ENCODE measurements around the gene BICRA. TPM values are rescaled to one million over a fixed set of nuclear protein-coding genes. Genes with fewer than 3 reads are reported as not detected.
A peak's percentile ranks its signal among the peaks of the same experiment; 100 is the strongest.

Gene BICRA
- total RNA-seq, 3 donors from 2014 or later, result 11.8 to 16.3 (median 11.9) TPM

- H3K9me3 Mint-ChIP-seq, result no peaks in the 10 kb centered on the region
- H3K36me3 Mint-ChIP-seq (ENCODE audit: insufficient read depth), result peaks cover 9% of the 10 kb centered on the region
- H3K4me3 Mint-ChIP-seq, result no peak overlapping the region
- no peak for ATAC-seq
- no peaks in the 10 kb centered on the region for H3K27me3 Mint-ChIP-seq (ENCODE audit: low read depth)
- no peaks in the 10 kb centered on the region for H3K4me1 Mint-ChIP-seq (ENCODE audit: low read depth)
- no peak for DNase-seq
These were observed 85.7 kb downstream of the BICRA start for GRCh38 chr19:47694466-47695273.

- DNase-seq (no peak), ATAC-seq (no peak)
- Mint-ChIP-seq H3K36me3 (ENCODE audit: insufficient read depth) (peaks cover 15% of the 10 kb centered on the region), H3K27me3 (ENCODE audit: low read depth) (no peaks in the 10 kb centered on the region), H3K9me3 (no peaks in the 10 kb centered on the region), H3K4me1 (ENCODE audit: low read depth) (no peaks in the 10 kb centered on the region), H3K4me3 (no peak overlapping the region)
These were observed 86.8 kb downstream of the BICRA start for GRCh38 chr19:47695533-47696262.

- Mint-ChIP-seq H3K4me1 (ENCODE audit: low read depth) (no peaks in the 10 kb centered on the region), H3K4me3 (no peak overlapping the region), H3K36me3 (ENCODE audit: insufficient read depth) (peaks cover 11% of the 10 kb centered on the region), H3K27me3 (ENCODE audit: low read depth) (no peaks in the 10 kb centered on the region), H3K9me3 (no peaks in the 10 kb centered on the region)
- ATAC-seq (no peak), DNase-seq (no peak)
These were observed 87.7 kb downstream of the BICRA start for GRCh38 chr19:47696635-47697034.

- Mint-ChIP-seq H3K4me3 (no peak overlapping the region), H3K27me3 (ENCODE audit: low read depth) (no peaks in the 10 kb centered on the region), H3K9me3 (no peaks in the 10 kb centered on the region), H3K4me1 (ENCODE audit: low read depth) (no peaks in the 10 kb centered on the region), H3K36me3 (ENCODE audit: insufficient read depth) (peaks cover 14% of the 10 kb centered on the region)
- peak; percentile 61 to 71 for ATAC-seq
- peak; percentile 50 for DNase-seq
These were observed 89.1 kb downstream of the BICRA start for GRCh38 chr19:47697863-47698609.

- no peak overlapping the region for H3K4me3 Mint-ChIP-seq
- no peaks in the 10 kb centered on the region for H3K4me1 Mint-ChIP-seq (ENCODE audit: low read depth)
These were observed 89.9 kb downstream of the BICRA start for GRCh38 chr19:47698631-47699359.

GRCh38 chr19:47699360-47699917 is 90.5 kb downstream of the BICRA start:
- ATAC-seq (peak; percentile 73 to 74), DNase-seq (peak; percentile 47)
- peaks cover 18% of the 10 kb centered on the region for H3K36me3 Mint-ChIP-seq (ENCODE audit: insufficient read depth)
- H3K4me3 Mint-ChIP-seq, result no peak overlapping the region
- H3K4me1 Mint-ChIP-seq (ENCODE audit: low read depth), result no peaks in the 10 kb centered on the region
- H3K27me3 Mint-ChIP-seq (ENCODE audit: low read depth), result no peaks in the 10 kb centered on the region
- no peaks in the 10 kb centered on the region for H3K9me3 Mint-ChIP-seq

More at GRCh38 chr19:47698631-47699359, 89.9 kb downstream of the BICRA start:
- ATAC-seq, result no peak
- Mint-ChIP-seq H3K27me3 (ENCODE audit: low read depth) (no peaks in the 10 kb centered on the region), H3K9me3 (no peaks in the 10 kb centered on the region), H3K36me3 (ENCODE audit: insufficient read depth) (peaks cover 18% of the 10 kb centered on the region)
- no peak for DNase-seq

GRCh38 chr19:47700934-47701716 is 92.2 kb downstream of the BICRA start:
- ATAC-seq, result no peak
- no peaks in the 10 kb centered on the region for H3K4me1 Mint-ChIP-seq (ENCODE audit: low read depth)
- peaks cover 13% of the 10 kb centered on the region for H3K36me3 Mint-ChIP-seq (ENCODE audit: insufficient read depth)
- no peaks in the 10 kb centered on the region for H3K9me3 Mint-ChIP-seq
- H3K27me3 Mint-ChIP-seq (ENCODE audit: low read depth), result no peaks in the 10 kb centered on the region
- no peak overlapping the region for H3K4me3 Mint-ChIP-seq
- no peak for DNase-seq

GRCh38 chr19:47701717-47702552 is 93.0 kb downstream of the BICRA start:
- DNase-seq (no peak), ATAC-seq (no peak)
- Mint-ChIP-seq H3K27me3 (ENCODE audit: low read depth) (no peaks in the 10 kb centered on the region), H3K4me3 (no peak overlapping the region), H3K9me3 (no peaks in the 10 kb centered on the region), H3K4me1 (ENCODE audit: low read depth) (no peaks in the 10 kb centered on the region), H3K36me3 (ENCODE audit: insufficient read depth) (peaks cover 13% of the 10 kb centered on the region)

GRCh38 chr19:47702671-47703070 is 93.7 kb downstream of the BICRA start:
- DNase-seq (no peak), ATAC-seq (no peak)
- no peaks in the 10 kb centered on the region for H3K4me1 Mint-ChIP-seq (ENCODE audit: low read depth)
- H3K9me3 Mint-ChIP-seq, result no peaks in the 10 kb centered on the region
- H3K4me3 Mint-ChIP-seq, result no peak overlapping the region
- H3K36me3 Mint-ChIP-seq (ENCODE audit: insufficient read depth), result peaks cover 13% of the 10 kb centered on the region
- peaks cover 7% of the 10 kb centered on the region for H3K27me3 Mint-ChIP-seq (ENCODE audit: low read depth)

GRCh38 chr19:47703301-47703700 is 94.4 kb downstream of the BICRA start:
- Mint-ChIP-seq H3K4me1 (ENCODE audit: low read depth) (no peaks in the 10 kb centered on the region), H3K4me3 (no peak overlapping the region), H3K9me3 (no peaks in the 10 kb centered on the region), H3K27me3 (ENCODE audit: low read depth) (peaks cover 8% of the 10 kb centered on the region), H3K36me3 (ENCODE audit: insufficient read depth) (peaks cover 13% of the 10 kb centered on the region)
- ATAC-seq (no peak), DNase-seq (no peak)

GRCh38 chr19:47704024-47704423 is 95.1 kb downstream of the BICRA start:
- no peak for ATAC-seq
- Mint-ChIP-seq H3K27me3 (ENCODE audit: low read depth) (peaks cover 8% of the 10 kb centered on the region), H3K4me3 (no peak overlapping the region), H3K9me3 (no peaks in the 10 kb centered on the region), H3K4me1 (ENCODE audit: low read depth) (no peaks in the 10 kb centered on the region), H3K36me3 (ENCODE audit: insufficient read depth) (peaks cover 13% of the 10 kb centered on the region)
- DNase-seq, result no peak

GRCh38 chr19:47704656-47705055 is 95.7 kb downstream of the BICRA start:
- Mint-ChIP-seq H3K27me3 (ENCODE audit: low read depth) (peaks cover 8% of the 10 kb centered on the region), H3K4me1 (ENCODE audit: low read depth) (no peaks in the 10 kb centered on the region), H3K4me3 (no peak overlapping the region), H3K36me3 (ENCODE audit: insufficient read depth) (peaks cover 13% of the 10 kb centered on the region), H3K9me3 (no peaks in the 10 kb centered on the region)
- no peak for ATAC-seq
- no peak for DNase-seq

Measured in activated T-cell treated with anti-CD3 and anti-CD28 coated beads, Interleukin-2, amount 50 U/mL, for 4 hours (primary cell).